MCF 10A (cell line): ENCODE data around the gene CSTPP1. TPM values are rescaled to one million over a fixed set of nuclear protein-coding genes. Genes with fewer than 3 reads are reported as not detected.

ENCODE experiments used
- BruUV-seq: library from RNA; stranded (reverse); fragments of 400-500 nt; replicated peaks from 2 replicates; lab custom pipeline; 2021; lab: Mats Ljungman, UMichigan
- CTCF ChIA-PET: fragments of 300-600 bp; sonication (Branson Sonifier 250); formaldehyde crosslinking; extraction: SDS; loops from one replicate; lab custom pipeline; 2021; ENCODE audit warnings: antibody characterized with exemption, inconsistent platforms; lab: Yijun Ruan, JAX
- POLR2A ChIA-PET: fragments of 300-600, 350-650 bp; sonication (Branson Sonifier 250); formaldehyde crosslinking; extraction: SDS; loops from one replicate; lab custom pipeline; 2020; ENCODE audit warnings: antibody characterized with exemption, inconsistent platforms; lab: Yijun Ruan, JAX
- DNase-seq: peaks from one replicate; pipeline ENCODE4 v3.0.0-alpha.2; 2018; ENCODE audit not compliant: unreplicated experiment
- H3K27ac Mint-ChIP-seq: one replicate; pipeline ENCODE4 v1.8.0; 2022; ENCODE audit warnings: mild to moderate bottlenecking, low read depth, mixed read lengths; ENCODE audit not compliant: unreplicated experiment
- H3K27me3 Mint-ChIP-seq: one replicate; pipeline ENCODE4 v1.8.0; 2022; ENCODE audit warnings: mixed read lengths; ENCODE audit not compliant: insufficient read depth, unreplicated experiment
- H3K36me3 Mint-ChIP-seq: one replicate; pipeline ENCODE4 v1.8.0; 2022; ENCODE audit warnings: mild to moderate bottlenecking, moderate library complexity, mixed read lengths; ENCODE audit not compliant: insufficient read depth, unreplicated experiment
- H3K4me1 Mint-ChIP-seq: one replicate; pipeline ENCODE4 v1.8.0; 2022; ENCODE audit warnings: mixed read lengths; ENCODE audit not compliant: insufficient read depth, unreplicated experiment
- H3K4me3 Mint-ChIP-seq: one replicate; pipeline ENCODE4 v1.8.0; 2022; ENCODE audit warnings: mild to moderate bottlenecking, moderate library complexity, mixed read lengths; ENCODE audit not compliant: unreplicated experiment
- H3K9me3 Mint-ChIP-seq: one replicate; pipeline ENCODE4 v1.8.0; 2022; ENCODE audit warnings: mixed read lengths; ENCODE audit not compliant: unreplicated experiment
- CTCF ChIP-seq: fragments of 200-600 bp; IDR thresholded peaks from one replicate; pipeline ENCODE4 v1.8.0; 2022; ENCODE audit warnings: antibody characterized with exemption, mild to moderate bottlenecking; ENCODE audit not compliant: unreplicated experiment
- intact Hi-C: fragments of 100-400 bp; cut with micrococcal nuclease; formaldehyde crosslinking; loops from 2 replicates; pipeline ENCODE4 v1.14.1; 2022
- total RNA-seq: library from RNA; stranded (reverse); gene quantifications from 2 replicates; pipeline ENCODE4 v1.2.3, GENCODE V29; 2022

The CSTPP1 gene
- total RNA-seq, 1 experiment from 2014 or later, result 19.2 TPM

- H3K4me3 Mint-ChIP-seq, result no peak overlapping the region
- no peaks in the 10 kb centered on the region for H3K27me3 Mint-ChIP-seq
- no peak for DNase-seq
- intact Hi-C loops, result no loop called here
- ChIA-PET CTCF (interaction anchor here (0.6 kb wide), 1 partner anchor 66 kb away, joined by 3 read pairs; no protein-coding TSS in a partner anchor), POLR2A (no interaction called here)
- TF ChIP-seq CTCF, result no peak
- no peaks in the 10 kb centered on the region for H3K9me3 Mint-ChIP-seq
- no peak overlapping the region for H3K27ac Mint-ChIP-seq
- no TSS peak for BruUV-seq
- H3K36me3 Mint-ChIP-seq, result no peaks in the 10 kb centered on the region
- peaks cover 12% of the 10 kb centered on the region for H3K4me1 Mint-ChIP-seq
Measured at GRCh38 chr11:47101406-47101805, 164.8 kb downstream of the CSTPP1 start.

- no TSS peak for BruUV-seq
- intact Hi-C loops, result no loop called here
- CTCF ChIA-PET, result interaction anchor here (0.7 kb wide), 1 partner anchor 1161 kb away, joined by 3 read pairs; no protein-coding TSS in a partner anchor
- no peak for TF ChIP-seq CTCF
- no peak overlapping the region for H3K4me3 Mint-ChIP-seq
- DNase-seq, result no peak
- no peaks in the 10 kb centered on the region for H3K27me3 Mint-ChIP-seq
- peaks cover 7% of the 10 kb centered on the region for H3K4me1 Mint-ChIP-seq
- POLR2A ChIA-PET, result no interaction called here
- H3K36me3 Mint-ChIP-seq, result peaks cover 6% of the 10 kb centered on the region
- H3K27ac Mint-ChIP-seq, result no peak overlapping the region
- no peaks in the 10 kb centered on the region for H3K9me3 Mint-ChIP-seq
Measured at GRCh38 chr11:47104261-47104950, 167.8 kb downstream of the CSTPP1 start.

DNA sequence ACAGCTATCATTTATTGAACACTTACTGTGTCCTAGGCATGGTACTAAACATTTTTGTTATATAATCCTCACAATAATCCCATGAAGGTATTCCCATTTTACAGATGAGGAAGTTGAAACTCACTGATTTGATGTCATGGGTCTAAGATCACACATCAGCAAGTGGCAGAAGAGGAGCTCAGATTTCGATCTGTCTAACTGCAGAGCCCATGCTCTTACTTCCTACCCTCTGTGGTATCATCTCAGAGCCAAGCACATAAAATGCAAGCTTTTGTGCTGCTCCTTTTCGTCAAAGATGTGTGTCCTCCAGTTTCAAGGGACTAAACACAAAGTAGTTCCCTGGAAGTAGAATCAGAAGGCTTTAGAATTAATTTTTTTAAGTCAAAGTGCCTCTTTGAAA is 169.0 kb downstream of the CSTPP1 start:
- intact Hi-C loops, result no loop called here
- Mint-ChIP-seq H3K27ac (no peak overlapping the region), H3K27me3 (no peaks in the 10 kb centered on the region), H3K9me3 (no peaks in the 10 kb centered on the region), H3K4me3 (no peak overlapping the region), H3K36me3 (peaks cover 6% of the 10 kb centered on the region), H3K4me1 (peaks cover 7% of the 10 kb centered on the region)
- CTCF ChIA-PET, result interaction anchor here (0.5 to 0.7 kb wide), 3 partner anchors 32 to 208 kb away, joined by 3 read pairs; no protein-coding TSS in a partner anchor
- no peak for DNase-seq
- no TSS peak for BruUV-seq
- POLR2A ChIA-PET, result no interaction called here
- TF ChIP-seq CTCF, result no peak

- no peak for DNase-seq
- Mint-ChIP-seq H3K4me1 (peaks cover 7% of the 10 kb centered on the region), H3K9me3 (no peaks in the 10 kb centered on the region), H3K36me3 (peaks cover 6% of the 10 kb centered on the region), H3K27ac (no peak overlapping the region), H3K4me3 (no peak overlapping the region), H3K27me3 (no peaks in the 10 kb centered on the region)
- no peak for TF ChIP-seq CTCF
- ChIA-PET CTCF (interaction anchor here (0.5 kb wide), 1 partner anchor 51 kb away, joined by 3 read pairs; no protein-coding TSS in a partner anchor), POLR2A (no interaction called here)
- intact Hi-C loops, result no loop called here
- BruUV-seq, result no TSS peak
Measured at GRCh38 chr11:47105974-47106373, 169.4 kb downstream of the CSTPP1 start.
